HG02678 (cell line): Measurements from ENCODE around the gene UGT1A8.
"Not testable (repeated sequence)": the region's sequence is repeated elsewhere in the genome, so short reads cannot be mapped to it uniquely, and the experiment has no call there.

Experiments
- ATAC-seq: cut with Tn5 transposase; IDR thresholded peaks from one replicate; pipeline ENCODE4 v1.9.1; 2021; ENCODE audit warnings: mild to moderate bottlenecking, moderate library complexity; ENCODE audit not compliant: unreplicated experiment

Gene UGT1A8

DNA sequence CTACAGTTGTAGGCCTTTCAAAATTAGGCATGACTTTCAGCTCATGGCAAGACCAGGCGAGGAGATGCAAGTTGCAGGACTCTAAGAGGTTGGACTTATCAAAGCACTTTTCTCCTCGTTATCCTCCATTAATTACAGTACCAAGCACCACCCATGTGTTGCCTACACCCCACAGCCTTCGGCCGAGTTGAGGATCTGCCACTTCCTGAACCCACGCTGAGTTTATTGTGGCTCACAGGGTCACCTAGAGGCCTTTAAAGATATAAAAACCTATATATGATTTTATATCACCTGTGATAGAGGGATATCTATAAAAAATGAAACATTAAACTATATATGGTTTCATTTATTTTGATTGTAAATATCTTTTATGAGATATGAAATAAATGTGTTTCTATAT lies 21.4 kb downstream of the UGT1A8 start:
- ATAC-seq = no peak

DNA sequence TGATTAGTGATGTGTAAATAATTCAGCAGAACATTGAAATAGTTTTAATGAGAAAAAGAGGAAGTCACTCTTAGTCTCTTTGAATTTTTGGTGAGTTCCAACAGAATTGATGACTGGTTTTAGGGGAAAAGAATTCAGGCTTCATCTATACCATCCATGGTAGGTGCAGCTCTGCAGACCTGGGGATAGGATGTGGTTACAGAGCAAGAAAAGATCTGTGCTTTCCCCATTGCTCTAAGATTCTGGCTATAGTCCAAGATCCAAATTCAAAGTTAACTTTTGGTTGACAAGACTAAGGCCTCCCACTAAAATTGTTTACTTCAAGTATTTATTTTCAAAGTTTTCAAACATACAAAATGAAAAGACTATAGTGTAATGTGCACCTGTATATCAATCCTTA lies 22.4 kb downstream of the UGT1A8 start:
- ATAC-seq = no peak

DNA sequence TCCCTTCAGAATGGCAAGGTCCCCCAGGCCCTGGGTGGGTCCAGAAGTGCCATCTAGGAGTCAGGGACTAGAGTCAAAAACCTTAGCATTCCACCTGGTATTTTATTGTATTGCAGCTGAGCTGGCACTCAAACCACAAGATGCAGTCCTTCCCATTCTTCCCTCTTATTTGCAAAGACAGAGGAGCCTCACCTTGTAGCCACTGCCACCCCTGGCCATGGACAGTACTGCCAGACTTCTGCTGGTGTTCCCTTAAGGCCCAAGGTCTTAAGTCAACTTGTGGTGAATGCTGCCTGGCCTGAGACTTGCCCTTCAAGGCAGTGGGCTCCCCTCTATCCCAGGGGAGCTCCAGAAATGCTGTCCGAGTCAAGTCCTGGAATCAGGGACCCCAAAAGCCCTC lies 25.7 kb downstream of the UGT1A8 start:
- ATAC-seq = no peak

- ATAC-seq = not testable (repeated sequence)
Measured at GRCh38 chr2:233646033-233646432, 28.6 kb downstream of the UGT1A8 start.

- ATAC-seq = no peak
Measured at GRCh38 chr2:233650981-233651380, 33.5 kb downstream of the UGT1A8 start.

GRCh38 chr2:233651430-233651829 lies 34.0 kb downstream of the UGT1A8 start:
- ATAC-seq = no peak

DNA sequence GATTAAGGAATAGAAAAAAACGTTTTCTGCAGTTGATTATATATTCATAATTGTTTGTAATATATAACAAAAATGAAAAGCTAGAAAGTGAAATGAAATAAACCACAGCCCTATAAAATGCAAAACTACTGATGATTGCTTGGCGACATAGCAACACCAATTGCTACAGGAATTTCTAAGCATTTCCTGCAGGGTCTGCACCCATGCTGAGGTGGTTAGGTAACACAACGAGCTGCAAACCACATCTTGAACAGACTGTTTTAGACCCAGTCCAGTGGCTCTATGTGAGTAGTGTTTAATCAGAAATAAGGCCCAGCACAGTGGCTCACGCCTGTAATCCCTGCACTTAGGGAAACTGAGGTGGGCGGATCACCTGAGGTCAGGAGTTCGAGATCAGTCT lies 37.1 kb downstream of the UGT1A8 start:
- ATAC-seq = no peak

DNA sequence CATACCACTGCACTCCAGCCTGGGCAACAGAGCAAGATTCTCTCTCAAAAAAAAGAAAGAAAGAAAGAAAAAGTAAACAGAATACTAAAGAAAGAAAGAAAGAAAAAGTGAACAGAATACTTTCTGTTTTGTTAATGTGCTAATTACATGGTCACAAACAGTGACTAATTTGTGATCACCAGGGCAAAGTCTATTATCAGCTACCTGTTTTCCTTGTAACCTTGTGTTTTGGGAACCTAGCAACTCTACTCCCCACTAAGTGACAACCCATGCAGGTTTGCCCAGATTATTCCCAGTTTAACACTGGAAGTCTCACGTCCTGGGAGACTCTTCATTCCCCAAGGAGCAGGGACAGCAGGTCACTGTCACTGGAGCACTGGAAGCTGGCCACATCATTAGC lies 37.6 kb downstream of the UGT1A8 start:
- no peak for ATAC-seq

DNA sequence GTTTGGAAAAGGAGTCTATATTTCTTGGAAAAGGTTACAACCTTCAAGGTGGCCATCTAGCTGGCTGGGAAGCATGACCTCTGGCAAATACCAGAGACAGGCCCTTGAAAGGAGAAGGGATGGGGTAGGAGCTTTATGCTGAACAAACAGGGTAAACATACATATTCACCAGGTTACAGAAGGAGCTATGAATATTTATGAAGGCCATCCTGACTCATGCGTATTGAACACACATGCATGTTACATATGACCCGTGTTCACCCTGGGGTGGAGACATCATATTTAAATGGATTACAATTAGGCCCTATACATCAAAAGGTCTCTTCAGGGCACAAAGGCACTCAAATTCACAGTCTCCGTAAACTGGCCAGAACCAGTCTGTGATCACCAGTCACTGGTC lies 38.5 kb downstream of the UGT1A8 start:
- not testable (repeated sequence) for ATAC-seq

DNA sequence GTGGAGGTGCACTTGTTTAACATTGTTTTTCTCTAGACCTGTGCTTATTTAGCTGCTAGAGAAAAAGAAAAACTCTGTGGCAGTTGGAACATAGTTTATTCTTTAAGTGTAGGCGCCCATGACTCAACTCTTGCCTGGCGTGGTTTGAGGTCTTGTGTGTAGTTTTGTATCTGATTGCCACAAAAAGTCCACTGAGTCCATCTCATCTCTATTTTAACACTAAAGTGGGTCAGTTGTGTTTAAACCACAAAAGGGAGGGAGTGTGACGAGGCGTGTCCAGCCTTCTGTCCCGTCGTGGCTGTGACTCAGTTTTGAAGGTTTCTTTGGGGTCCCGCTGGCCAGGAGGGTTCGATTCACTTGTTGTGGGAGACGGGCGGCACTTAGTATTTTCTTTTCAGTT lies 39.0 kb downstream of the UGT1A8 start:
- ATAC-seq = no peak

GRCh38 chr2:233658610-233659009 lies 41.2 kb downstream of the UGT1A8 start:
- no peak for ATAC-seq

DNA sequence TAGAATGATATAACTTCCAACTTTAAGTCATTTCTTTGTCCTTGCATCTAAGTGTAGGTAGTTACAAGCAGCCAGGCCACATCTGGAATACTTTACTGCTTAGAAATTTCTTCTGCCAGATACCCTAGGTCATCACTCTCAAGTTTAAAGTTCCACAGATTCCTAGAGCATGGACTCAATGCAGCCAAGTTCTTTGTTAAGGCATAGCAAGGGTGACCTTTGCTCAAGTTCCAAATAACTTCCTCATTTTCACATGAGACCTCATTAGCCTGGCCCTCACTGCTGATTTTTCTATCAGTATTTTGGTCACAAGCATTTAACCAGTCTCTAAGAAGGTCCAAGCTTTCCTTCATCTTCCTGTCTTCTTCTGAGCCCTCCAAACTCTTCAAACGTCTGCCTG lies 46.5 kb downstream of the UGT1A8 start:
- no peak for ATAC-seq

DNA sequence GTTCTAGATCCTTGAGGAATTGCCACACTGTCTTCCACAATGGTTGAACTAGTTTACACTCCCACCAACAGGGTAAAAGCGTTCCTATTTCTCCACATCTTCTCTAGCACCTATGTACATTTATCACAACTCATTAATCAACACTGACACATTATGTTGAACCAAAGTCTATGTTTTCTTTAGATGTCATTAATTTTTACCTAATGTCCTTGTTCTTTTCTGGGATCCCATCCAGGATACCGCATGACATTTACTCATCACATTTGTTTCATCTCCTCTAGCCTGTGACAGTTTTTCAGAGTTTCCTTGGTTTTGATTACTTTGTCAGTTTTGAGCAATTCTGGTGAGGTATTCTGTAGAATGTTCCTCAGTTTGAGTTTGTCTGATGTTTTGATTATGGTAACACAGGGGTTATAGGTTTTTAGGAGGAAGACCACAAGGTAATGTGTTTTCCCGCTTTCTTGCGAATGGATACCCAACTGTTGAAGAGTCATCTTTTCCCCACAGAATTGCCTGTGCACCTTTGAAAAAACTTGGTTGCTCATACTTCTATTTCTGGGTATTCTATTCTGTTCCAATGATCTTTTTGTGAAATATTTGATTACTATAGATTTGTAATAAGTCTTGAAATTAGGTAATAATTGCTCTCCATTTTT lies 51.3 kb downstream of the UGT1A8 start:
- ATAC-seq = no peak

- no peak for ATAC-seq
Measured at GRCh38 chr2:233671290-233672161, 54.1 kb downstream of the UGT1A8 start, which contains the start of gene UGT1A9. Gene UGT1A9 (plus strand): TSS chr2:233671898. CDS start chr2:233671935, 37 bp downstream.

DNA sequence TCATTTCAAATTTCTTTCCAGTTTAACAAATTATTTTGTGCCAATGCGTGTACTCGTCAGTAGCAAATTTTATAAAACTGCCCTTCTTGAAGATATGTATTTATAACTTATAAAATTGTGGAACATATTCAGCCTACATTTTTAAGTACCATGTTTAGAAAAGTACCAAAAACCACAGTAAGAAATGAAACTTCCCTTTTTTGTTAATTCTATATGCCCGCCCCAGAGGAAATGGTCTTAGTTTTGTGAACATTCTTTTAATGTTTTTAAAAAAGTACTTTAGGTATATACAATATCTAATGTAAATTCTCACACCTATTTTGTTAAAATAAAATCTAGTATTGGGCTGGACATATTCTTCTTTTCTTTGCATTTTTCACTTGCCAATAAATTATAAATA lies 55.5 kb downstream of the UGT1A8 start:
- no peak for ATAC-seq

DNA sequence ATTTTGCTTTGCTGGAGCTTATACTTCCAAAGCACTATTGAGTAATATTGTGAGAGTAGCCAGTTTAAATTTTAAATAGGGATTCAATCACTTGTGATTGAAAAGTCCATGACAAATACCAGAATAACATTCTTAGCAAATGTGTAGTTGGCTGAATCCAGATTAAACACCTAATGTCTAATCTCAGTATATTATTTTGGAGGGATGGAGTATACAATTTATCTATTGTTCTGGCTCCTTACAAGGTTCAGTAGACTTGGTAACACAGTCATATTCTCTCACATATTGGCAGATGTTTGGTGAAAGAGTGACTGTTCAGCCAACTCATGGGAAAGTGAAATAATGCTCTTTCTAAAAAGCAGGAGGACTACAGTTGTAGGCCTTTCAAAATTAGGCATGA lies 56.5 kb downstream of the UGT1A8 start:
- no peak for ATAC-seq

GRCh38 chr2:233674314-233674713 lies 56.9 kb downstream of the UGT1A8 start:
- no peak for ATAC-seq

DNA sequence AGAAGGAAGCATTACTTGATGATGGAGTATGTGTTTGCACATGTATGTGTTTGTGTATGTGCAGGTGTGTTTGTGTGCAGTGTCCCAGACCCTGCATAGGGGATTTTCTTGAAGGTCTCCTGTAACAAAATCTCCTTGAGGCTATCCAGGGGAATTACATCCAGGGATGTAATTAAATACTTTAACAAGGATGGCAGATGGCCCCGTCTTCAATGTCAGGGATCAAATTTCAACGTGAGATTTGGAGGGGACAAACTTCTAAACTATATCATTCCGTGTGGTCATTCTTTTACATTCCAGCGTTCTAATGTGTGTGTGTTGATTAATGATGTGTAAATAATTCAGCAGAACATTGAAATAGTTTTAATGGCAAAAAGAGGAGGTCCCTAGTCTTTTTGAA lies 57.6 kb downstream of the UGT1A8 start:
- no peak for ATAC-seq

GRCh38 chr2:233676046-233676445 lies 58.6 kb downstream of the UGT1A8 start:
- ATAC-seq = no peak

DNA sequence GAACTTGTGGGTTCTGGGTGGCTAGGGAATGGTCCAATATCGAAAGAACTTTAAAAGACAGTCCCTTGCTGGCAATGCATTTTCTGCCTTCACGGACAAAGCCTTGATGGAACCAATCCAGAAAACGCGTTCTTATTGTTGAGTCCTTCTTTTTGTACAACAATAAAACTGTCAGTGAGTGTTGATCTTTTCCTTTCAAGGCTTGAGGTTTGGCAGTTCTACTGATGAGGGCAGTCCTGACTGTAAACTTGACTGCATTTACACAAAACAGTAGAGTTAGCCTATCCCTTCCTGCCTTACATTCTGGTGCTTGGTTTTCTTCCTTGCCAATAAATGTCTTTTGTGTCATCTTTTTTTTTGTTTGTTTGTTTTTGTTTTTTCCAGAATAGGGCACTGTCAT lies 61.8 kb downstream of the UGT1A8 start:
- ATAC-seq = no peak

- no peak for ATAC-seq
Measured at GRCh38 chr2:233680361-233681045, 63.1 kb downstream of the UGT1A8 start.
